ENCODE measurements around the gene FTO. TPM values are rescaled to one million over a fixed set of nuclear protein-coding genes. Genes with fewer than 3 reads are reported as not detected.

FTO gene
- total RNA-seq, 1 donor from 2014 or later = 79.2 TPM

GRCh38 chr16:53933407-53933806 is 229.5 kb downstream of the FTO start:
- DNase-seq (ENCODE audit: low spot score) = no peak

DNA sequence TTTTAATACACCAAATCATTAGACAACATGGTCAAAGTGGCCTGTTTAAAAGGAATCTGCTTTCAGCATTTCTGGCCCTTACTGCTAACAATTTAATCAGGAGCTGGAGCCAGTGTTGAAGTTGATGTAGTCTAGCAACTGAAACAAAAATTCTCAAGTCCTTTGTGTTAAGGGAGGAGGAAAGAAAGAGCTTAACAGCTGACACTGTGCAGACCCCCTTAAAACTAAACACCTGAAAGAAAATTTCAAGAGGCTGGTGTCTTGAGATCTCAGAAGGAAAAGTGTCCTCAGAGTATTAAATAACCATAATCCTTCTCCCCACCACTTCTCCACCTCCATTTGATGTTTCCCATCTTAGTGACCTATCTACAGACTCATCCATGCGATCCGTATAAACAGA is 232.1 kb downstream of the FTO start:
- DNase-seq (ENCODE audit: low spot score) = no peak

DNA sequence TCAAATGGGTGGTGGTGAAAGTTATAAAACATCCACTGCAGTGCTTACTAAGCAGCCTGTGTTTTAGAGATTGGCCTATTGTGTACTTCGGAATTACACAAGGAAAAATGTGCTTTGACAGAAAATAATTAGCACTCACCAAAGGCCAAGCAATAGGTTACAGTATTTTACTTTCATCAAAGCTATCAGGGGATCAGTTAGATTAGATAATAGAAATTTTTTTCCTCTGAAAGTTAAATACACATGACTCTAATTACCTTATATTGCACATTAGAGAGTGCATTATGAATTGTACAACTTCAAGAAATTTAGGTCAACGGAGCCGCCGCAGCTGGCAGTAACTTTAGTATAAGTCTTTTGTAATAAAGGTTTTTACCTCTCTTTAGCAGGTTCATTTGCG is 232.6 kb downstream of the FTO start:
- DNase-seq (ENCODE audit: low spot score) = no peak

- DNase-seq (ENCODE audit: low spot score) = no peak
Measured at GRCh38 chr16:53937161-53937880, 233.4 kb downstream of the FTO start.

DNA sequence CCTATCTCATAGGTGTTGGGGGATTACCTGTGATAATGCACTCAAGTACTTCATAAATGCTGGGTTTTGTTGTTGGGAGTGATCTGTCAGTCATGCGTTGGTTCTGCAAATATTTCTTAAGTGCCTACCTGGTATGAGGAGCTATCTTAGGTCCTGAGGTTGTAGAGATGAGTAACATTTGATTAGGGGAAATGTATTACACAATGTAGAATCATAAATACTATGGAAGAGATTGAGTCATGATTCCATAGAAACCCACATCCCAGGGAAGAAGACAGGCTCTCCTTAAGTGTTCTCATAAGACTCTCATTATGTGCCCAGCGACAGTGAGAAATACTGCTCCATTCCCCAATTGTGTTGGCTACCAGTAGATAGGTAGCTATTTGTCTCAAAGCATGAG is 240.1 kb downstream of the FTO start:
- DNase-seq (ENCODE audit: low spot score) = no peak

GRCh38 chr16:53945996-53946395 is 242.0 kb downstream of the FTO start:
- DNase-seq (ENCODE audit: low spot score) = no peak

DNA sequence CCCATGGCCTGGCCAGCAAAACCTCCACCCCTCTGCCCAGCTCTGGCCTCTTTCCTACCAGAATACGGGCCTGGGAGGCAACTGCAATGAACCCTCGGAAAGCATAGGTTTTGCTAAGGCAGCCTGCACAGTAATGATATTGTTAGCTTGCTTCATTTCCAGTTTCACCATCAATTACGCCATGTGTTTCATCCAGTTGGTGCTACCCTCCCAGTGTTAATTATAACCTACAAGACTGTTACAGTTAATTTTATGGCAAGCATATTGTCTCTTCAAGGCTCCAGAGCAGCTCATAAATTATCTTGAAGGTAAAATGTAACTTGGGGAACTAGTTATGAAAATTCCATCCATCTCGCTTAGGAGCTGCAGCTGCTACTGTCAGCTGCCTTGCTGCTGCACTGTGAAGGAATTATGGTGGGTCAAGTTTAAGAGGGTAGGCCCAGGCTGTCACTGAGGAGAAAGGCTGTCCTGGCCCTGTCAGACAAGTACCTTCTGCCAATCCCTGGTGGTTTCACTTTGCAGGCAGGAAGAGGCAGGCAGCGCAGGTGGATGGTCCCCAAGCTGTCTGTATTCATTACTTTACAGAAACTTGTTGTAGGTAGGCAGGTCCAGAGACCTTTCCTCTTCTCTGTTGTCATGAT is 242.9 kb downstream of the FTO start:
- no peak for DNase-seq (ENCODE audit: low spot score)

- no peak for DNase-seq (ENCODE audit: low spot score)
Measured at GRCh38 chr16:53947642-53948041, 243.7 kb downstream of the FTO start.

GRCh38 chr16:53948326-53948725 is 244.4 kb downstream of the FTO start:
- no peak for DNase-seq (ENCODE audit: low spot score)

DNA sequence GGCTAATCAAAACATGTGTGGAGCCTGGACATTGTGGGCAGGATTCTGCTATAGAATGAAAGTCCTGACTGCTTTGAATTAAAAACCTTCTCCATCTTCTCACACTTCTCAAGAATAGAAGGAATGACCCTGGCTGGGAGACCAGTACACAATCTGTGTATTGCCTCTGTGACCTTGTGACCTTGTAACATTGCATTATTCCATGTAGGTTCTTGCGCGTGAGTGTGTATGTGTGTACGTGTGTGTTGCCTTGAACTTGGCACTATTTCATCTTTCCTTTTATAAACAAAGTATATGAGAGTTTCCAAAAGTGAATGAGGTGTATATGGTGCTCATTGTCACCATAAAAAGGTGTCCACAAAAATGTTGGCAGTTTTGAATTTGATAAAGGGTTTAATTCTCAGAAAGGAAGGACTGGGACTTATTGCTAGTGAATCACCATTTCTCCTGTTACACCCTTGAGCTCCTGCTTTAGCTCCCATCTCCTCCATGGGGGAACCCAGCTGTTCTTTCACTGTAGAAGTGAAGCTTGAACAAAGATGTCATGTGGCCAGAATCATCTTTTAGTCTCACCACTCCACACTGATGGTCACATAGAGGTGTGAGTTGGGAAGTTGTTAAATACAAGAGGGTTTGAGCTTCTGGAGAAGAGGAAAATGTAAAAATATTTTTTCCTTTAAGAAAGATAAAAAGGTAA is 244.9 kb downstream of the FTO start:
- no peak for DNase-seq (ENCODE audit: low spot score)

DNA sequence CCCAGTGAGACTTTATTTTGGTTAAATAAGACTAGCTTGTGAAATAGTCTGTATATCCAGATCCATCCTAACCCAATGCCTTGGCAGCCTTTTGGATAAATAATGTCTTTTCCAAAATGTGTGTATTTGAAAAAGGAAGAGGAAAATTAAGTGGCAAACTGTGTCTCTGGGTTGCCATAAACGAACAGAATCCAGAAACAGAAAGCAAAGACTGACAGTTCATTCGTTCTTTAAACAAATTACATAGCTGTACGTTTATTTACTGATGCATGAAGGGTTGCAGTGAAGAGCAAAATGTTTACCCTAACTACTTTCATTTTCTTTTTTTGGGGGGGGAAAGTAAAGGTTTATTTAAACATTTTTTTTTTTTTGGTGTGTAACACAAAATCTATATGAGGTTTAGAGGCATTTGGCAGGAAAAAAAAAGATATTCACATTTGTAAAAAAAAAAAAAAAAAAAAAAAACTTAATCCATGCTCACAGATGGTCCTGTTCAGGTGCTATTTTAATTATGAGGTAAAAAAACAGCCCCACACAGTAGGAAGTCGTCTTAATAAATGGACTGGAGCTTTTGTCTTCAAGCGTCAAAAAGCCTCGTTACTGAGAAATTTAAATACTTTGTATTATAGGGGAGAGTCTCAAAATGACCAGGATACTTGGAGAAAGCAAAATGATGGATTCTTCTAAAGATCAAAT is 245.9 kb downstream of the FTO start:
- DNase-seq (ENCODE audit: low spot score) = no peak

- no peak for DNase-seq (ENCODE audit: low spot score)
Measured at GRCh38 chr16:53950677-53951076, 246.7 kb downstream of the FTO start.

DNA sequence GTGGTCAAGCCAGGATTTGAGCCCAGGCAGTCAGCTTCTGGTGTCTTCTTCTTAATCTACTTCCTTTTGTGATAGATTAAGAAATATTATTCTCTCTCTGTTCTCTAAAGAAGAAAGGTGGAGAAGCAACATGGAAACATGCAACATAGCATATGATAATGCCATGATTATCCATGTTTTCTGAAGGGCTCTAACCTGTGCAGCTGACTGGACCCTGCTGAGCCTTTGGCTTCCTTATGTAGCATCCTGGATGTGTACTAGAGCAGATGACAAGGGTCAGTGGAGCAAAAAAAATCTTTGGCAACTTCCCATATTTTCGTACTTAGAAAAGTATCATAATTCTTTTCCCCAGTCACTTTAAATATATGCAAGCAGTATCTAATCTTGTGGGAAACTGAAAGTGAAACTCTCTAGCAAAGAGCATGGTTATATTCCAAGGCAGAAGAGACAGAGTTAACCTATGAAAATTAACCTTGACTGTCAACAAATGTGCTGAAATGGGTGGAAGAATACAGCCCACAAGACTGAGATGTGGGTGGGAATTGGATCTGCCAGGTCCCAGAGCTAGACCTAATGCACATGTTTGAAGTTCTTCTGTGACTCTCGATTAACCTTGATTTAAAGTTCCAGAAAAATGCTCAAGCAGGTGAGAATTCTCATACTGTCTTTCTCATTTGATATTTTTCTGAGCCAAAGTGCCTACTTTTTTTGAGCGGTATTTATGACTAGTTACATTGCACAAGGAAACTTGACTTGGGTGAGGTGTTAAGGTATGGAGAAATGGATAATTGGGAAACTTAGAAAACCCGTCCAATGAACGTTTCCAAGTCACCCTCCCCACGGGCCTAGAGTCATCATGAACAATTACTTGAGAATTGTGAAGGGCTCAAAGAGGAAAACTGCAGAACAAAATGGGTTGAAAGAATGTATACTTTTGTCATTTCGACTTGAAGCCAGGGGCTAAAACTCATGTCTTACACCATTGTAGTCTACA is 248.6 kb downstream of the FTO start:
- DNase-seq (ENCODE audit: low spot score) = no peak

DNA sequence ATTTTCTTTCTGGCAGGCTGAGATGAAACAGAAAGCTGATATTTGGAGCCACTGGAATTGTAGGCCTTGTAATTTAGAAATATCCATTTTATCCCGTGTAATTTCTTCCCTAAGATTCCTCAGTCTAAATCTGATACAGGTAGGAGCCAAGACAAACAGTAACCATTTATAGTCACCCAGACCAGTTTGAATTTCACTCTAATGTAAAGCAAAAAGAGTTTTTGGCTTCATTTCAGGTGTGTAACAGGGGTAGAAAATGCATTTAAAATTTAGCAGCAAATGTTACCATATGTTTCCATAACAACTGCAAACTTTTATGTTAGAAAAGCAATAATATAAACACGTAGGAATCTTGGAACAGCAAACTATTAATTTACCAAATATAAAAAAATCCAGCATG is 249.4 kb downstream of the FTO start:
- no peak for DNase-seq (ENCODE audit: low spot score)

DNA sequence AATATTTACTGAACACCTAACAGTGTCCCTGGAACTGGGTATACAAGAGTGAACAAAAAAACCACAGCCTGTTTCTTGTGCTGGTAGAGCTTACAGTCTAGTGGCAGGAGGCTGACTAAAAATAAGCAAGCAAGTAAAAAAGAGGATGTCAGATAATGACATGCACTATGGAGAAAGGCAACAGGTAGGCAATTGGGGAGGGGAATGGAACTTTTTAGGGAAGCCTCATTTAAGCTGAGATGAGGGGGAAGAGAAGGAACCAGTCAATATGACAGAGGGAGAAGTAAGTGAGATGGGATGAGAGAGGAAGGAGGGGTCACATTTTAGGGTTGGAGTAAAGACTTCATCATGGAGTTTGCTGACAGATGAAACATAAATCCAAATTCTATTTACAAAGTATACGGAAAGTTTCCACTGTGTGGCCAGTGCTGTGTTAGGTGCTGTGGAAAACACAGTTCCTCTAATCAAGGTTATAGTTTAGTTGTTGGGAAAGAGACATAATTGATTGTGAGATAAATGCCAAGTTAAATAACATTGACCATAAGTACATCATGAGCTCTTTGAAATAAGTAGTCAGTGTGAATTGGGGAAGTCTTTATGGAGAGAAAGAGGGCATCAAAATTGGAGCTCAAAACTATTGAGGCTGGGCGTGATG is 251.4 kb downstream of the FTO start:
- no peak for DNase-seq (ENCODE audit: low spot score)

DNA sequence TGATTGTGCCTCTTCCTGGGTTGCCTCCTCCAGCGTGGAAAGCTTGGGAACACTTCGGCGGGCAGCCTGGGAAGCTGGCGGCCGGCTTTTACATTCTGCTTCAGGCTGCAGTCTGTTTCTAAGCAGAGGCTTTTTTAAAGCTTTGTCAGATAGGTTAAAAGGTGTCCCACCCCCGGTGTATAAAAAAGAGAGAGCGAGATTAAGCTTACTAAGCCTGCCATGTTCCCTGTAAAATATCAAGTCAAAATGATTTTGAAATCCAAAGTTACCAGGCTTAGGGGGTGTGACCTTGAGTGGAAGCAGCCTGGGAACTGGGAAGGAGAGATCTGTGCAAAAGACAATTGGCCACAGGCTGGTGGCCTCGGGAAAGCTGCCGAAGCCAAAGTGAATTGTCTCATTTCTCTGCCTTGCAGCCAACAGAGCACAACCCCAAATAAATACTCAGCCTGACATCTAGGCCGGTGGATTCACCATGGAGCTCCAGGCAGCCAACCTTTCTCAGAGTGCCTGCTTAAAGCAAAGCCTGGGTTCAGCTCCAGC is 254.5 kb downstream of the FTO start:
- DNase-seq (ENCODE audit: low spot score) = no peak

DNA sequence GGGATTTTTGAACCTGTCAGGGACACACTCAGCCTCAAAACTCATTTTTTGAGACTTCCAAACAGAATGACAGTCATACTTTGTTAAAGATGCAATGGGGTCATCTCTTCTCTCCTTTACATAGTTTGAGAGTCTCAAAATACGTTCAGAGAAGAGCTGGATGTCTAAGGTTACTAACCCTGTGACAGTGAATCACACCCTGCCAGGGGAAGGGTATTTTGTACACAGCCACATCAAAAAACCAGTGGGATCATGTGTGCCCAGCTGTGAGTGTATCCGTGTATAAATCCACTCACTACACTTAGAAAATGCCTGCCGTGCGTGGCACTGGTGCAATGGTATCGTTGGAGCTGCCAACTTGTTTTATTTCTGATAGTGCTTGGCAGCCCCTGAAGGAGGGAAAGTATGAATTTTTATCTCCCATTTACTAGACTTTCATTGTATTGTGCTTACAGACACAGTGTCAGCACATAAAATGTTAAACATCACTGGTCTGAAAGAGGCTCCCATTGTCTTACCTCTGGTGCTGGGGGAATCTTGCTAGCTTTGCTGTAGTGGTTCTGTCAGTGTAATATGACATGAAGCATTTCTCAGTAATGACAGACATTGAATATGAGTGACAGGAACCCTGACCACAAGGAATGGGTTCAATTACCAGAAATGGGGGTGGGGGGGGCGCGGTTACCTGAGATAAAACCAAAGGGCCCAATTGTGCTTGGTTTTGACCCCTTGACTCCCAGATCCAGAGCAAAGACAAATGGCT is 256.3 kb downstream of the FTO start:
- no peak for DNase-seq (ENCODE audit: low spot score)

DNA sequence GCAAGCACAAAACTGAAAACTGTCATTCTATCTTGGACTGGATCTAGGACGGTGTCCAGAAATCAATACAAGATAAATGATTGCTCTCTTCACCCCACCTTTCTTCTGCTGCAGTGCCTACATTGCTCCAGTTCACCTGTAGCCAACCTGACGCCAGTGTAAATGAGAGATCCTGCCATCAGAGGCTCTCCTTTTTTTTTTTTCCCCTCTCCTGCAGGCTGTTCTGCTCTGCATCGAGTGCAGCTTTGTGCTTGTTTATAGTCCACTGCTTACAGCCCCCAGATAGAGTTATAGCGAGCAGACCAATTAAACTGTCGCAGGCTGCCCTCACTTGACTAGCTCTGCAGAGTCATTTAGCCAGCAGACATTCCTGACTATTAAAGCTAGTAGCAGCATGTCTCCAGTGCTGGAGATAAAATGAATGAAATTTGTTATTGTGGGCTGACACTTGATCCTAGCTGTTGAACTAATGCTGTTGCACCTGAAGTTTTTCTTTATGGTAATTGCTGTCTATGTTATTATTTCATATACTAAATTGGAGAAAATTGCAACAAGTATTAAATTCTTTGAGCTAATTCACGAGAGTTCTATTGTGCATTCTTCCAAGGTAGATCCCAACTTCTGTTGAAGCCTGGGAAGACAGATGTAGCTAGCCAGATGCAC is 257.1 kb downstream of the FTO start:
- DNase-seq (ENCODE audit: low spot score) = no peak

DNA sequence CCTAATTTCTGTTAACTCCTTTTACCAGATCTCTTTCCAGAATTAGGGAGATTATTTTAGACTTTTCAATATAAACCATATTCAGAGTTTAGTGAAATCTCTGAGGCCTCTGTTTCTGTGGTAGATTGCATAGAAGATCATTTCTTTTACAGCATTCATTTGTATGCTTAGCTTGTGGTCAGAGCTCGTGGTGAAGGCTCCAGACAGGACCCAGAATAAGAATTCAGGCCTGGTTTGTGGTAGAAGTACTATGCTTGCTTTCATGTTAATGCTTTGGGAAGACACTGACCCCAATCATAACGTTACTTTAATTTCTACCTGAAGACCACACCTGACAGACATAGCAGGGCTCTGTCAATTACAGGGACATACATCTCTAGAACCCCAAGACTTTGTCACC is 258.1 kb downstream of the FTO start:
- no peak for DNase-seq (ENCODE audit: low spot score)

Measured in mucosa of gallbladder (tissue), 1 donor.